PFSK-1 (cell line): Measurements from ENCODE around the gene GUK1.

Experiments used
- POLR2AphosphoS5 ChIP-seq: IDR thresholded peaks from 2 replicates; pipeline ENCODE4 v1.6.1; 2012; ENCODE audit warnings: low read depth, mild to moderate bottlenecking, control low read depth, low read length, moderate library complexity
- SIN3A ChIP-seq: IDR thresholded peaks from 2 replicates; pipeline ENCODE4 v1.6.1; 2012; ENCODE audit warnings: mild to moderate bottlenecking, low read length, moderate library complexity, borderline replicate concordance; ENCODE audit not compliant: insufficient read depth
- TAF1 ChIP-seq: IDR thresholded peaks from 2 replicates; pipeline ENCODE4 v1.6.1; 2012; ENCODE audit warnings: low read length, control low read depth, borderline replicate concordance; ENCODE audit not compliant: insufficient read depth
- TF ChIP-seq, protein P1 (sequence below), 2 experiments: IDR thresholded peaks; 2 replicates each; pipeline versions ENCODE4 v1.6.1 to v1.8.0; 2011 to 2012; ENCODE audit warnings: low read depth in 2 of 2, low read length in 2 of 2, control low read depth in 1 of 2, inconsistent platforms in 1 of 2, mild to moderate bottlenecking in 1 of 2, moderate library complexity in 1 of 2; ENCODE audit not compliant: insufficient read depth in 1 of 2

DNA sequence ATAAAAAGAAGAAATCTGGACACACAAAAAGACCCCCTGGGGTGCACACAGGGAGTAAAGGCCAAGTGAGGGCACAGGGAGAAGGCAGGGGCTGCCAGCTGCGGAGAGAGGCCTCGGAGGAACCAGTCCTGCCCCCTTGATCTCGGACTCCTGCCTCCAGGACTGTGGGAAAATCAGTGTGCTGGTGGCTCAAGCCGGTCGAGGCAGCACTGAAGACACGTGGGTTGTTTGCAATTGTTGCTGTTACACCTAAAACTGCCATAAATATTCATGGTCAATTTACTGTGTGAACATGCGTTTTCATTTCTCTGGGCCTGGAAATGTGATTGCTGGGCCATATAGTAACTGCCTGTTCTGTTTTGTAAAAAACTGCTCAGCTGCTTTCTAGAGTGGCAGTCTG, 44.1 kb downstream of the GUK1 start:
- TF ChIP-seq TAF1 = no peak
- no peak for TF ChIP-seq POLR2AphosphoS5
- no peak for TF ChIP-seq SIN3A
- TF ChIP-seq, protein P1, sequence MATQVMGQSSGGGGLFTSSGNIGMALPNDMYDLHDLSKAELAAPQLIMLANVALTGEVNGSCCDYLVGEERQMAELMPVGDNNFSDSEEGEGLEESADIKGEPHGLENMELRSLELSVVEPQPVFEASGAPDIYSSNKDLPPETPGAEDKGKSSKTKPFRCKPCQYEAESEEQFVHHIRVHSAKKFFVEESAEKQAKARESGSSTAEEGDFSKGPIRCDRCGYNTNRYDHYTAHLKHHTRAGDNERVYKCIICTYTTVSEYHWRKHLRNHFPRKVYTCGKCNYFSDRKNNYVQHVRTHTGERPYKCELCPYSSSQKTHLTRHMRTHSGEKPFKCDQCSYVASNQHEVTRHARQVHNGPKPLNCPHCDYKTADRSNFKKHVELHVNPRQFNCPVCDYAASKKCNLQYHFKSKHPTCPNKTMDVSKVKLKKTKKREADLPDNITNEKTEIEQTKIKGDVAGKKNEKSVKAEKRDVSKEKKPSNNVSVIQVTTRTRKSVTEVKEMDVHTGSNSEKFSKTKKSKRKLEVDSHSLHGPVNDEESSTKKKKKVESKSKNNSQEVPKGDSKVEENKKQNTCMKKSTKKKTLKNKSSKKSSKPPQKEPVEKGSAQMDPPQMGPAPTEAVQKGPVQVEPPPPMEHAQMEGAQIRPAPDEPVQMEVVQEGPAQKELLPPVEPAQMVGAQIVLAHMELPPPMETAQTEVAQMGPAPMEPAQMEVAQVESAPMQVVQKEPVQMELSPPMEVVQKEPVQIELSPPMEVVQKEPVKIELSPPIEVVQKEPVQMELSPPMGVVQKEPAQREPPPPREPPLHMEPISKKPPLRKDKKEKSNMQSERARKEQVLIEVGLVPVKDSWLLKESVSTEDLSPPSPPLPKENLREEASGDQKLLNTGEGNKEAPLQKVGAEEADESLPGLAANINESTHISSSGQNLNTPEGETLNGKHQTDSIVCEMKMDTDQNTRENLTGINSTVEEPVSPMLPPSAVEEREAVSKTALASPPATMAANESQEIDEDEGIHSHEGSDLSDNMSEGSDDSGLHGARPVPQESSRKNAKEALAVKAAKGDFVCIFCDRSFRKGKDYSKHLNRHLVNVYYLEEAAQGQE (IDR thresholded peaks at IDR 0.05; ENCODE audit: insufficient read depth in 1 of 2, low read depth in 2 of 2, low read length in 2 of 2) = no peak
